BJ (cell line): ENCODE measurements around the gene CYB5A. TPM values are rescaled to one million over a fixed set of nuclear protein-coding genes. Genes with fewer than 3 reads are reported as not detected.

Source experiments
- CTCF ChIA-PET: fragments of 350-600 bp; formaldehyde crosslinking; extraction: SDS; loops from one replicate; lab custom pipeline; 2021; ENCODE audit warnings: antibody characterized with exemption, inconsistent platforms; lab: Yijun Ruan, JAX
- POLR2A ChIA-PET: fragments of 300-600 bp; sonication (Branson Sonifier 250); formaldehyde crosslinking; extraction: SDS; loops from one replicate; lab custom pipeline; 2021; ENCODE audit warnings: antibody characterized with exemption; lab: Charles Lee
- DNase-seq: peaks from one replicate; pipeline ENCODE4 v3.0.0-alpha.2; 2011; ENCODE audit warnings: low read depth
- H3K27me3 ChIP-seq: 2 replicates; pipeline ENCODE4 v1.6.0; 2011; ENCODE audit warnings: low read length; ENCODE audit not compliant: control insufficient read depth, insufficient read depth
- H3K36me3 ChIP-seq: 2 replicates; pipeline ENCODE4 v1.5.1; 2011; ENCODE audit warnings: low read length; ENCODE audit not compliant: control insufficient read depth, insufficient read depth
- H3K4me3 ChIP-seq: 2 replicates; pipeline ENCODE4 v1.5.1; 2011; ENCODE audit warnings: low read depth, mild to moderate bottlenecking, control low read depth, low read length
- CTCF ChIP-seq: IDR thresholded peaks from 2 replicates; pipeline ENCODE4 v1.5.1; 2011; ENCODE audit warnings: low read depth, mild to moderate bottlenecking, control low read depth, inconsistent platforms, low read length, moderate library complexity; ENCODE audit not compliant: insufficient read depth
- polyA plus RNA-seq: library from polyadenylated mRNA; depleted of rRNA; stranded (reverse); fragments of >200 nt; gene quantifications from 2 replicates; pipeline ENCODE4 v1.2.3, GENCODE V29; 2011

The CYB5A gene
- polyA plus RNA-seq, 1 experiment = 66.0 TPM

GRCh38 chr18:74256190-74256589 lies 35.6 kb downstream of the CYB5A start:
- TF ChIP-seq CTCF = no peak
- no peaks in the 10 kb centered on the region for H3K27me3 ChIP-seq
- DNase-seq = no peak
- H3K36me3 ChIP-seq = no peaks in the 10 kb centered on the region; the same call in 1 of the 2 replicates
- ChIA-PET POLR2A (no interaction called here), CTCF (interaction anchor here (0.8 to 1.3 kb wide), 2 partner anchors 9 to 73 kb away, joined by 3 read pairs; no protein-coding TSS in a partner anchor)
- no peak overlapping the region for H3K4me3 ChIP-seq

- TF ChIP-seq CTCF = no peak
These were observed 36.6 kb downstream of the CYB5A start for GRCh38 chr18:74255131-74255616.

GRCh38 chr18:74252039-74252395 lies 39.7 kb downstream of the CYB5A start:
- CTCF ChIA-PET = interaction anchor here (0.6 to 1.3 kb wide), 2 partner anchors 22 to 466 kb away, joined by 3 read pairs; no protein-coding TSS in a partner anchor
- no peak overlapping the region for H3K4me3 ChIP-seq
- no peaks in the 10 kb centered on the region; the same call in 1 of the 2 replicates for H3K36me3 ChIP-seq
- no peak for TF ChIP-seq CTCF
- no peaks in the 10 kb centered on the region for H3K27me3 ChIP-seq
- POLR2A ChIA-PET = no interaction called here
- no peak for DNase-seq

More at GRCh38 chr18:74255131-74255616, 36.6 kb downstream of the CYB5A start:
- no peak for DNase-seq
- POLR2A ChIA-PET = interaction anchor here (0.6 kb wide), 1 partner anchor 18 kb away, joined by 3 read pairs; no protein-coding TSS in a partner anchor
- H3K36me3 ChIP-seq = no peaks in the 10 kb centered on the region; the same call in 1 of the 2 replicates
- CTCF ChIA-PET = interaction anchor here (1.3 kb wide), 2 partner anchors 10 to 14 kb away, joined by 3 read pairs; no protein-coding TSS in a partner anchor
- H3K27me3 ChIP-seq = no peaks in the 10 kb centered on the region
- no peak overlapping the region for H3K4me3 ChIP-seq

GRCh38 chr18:74251297-74252038 lies 40.3 kb downstream of the CYB5A start:
- H3K27me3 ChIP-seq = no peaks in the 10 kb centered on the region
- no peak for TF ChIP-seq CTCF
- DNase-seq = peak; percentile 55
- POLR2A ChIA-PET = no interaction called here
- CTCF ChIA-PET = interaction anchor here (1.2 to 1.3 kb wide), 2 partner anchors 23 to 66 kb away, joined by 3 read pairs; no protein-coding TSS in a partner anchor
- no peaks in the 10 kb centered on the region; the same call in 1 of the 2 replicates for H3K36me3 ChIP-seq
- H3K4me3 ChIP-seq = no peak overlapping the region

GRCh38 chr18:74250131-74250530 lies 41.6 kb downstream of the CYB5A start:
- Histone ChIP-seq H3K27me3 (no peaks in the 10 kb centered on the region), H3K36me3 (no peaks in the 10 kb centered on the region; the same call in 1 of the 2 replicates), H3K4me3 (no peak overlapping the region)
- TF ChIP-seq CTCF = no peak
- ChIA-PET POLR2A (no interaction called here), CTCF (interaction anchor here (1.1 to 1.2 kb wide), 2 partner anchors 9 to 67 kb away, joined by 3 read pairs; no protein-coding TSS in a partner anchor)
- no peak for DNase-seq
